ENCODE data around the gene MTG2. TPM values are rescaled to one million over a fixed set of nuclear protein-coding genes. Genes with fewer than 3 reads are reported as not detected.
A peak's percentile ranks its signal among the peaks of the same experiment; 100 is the strongest.

MTG2 gene
- total and polyA plus RNA-seq, 2 of the 13 experiments (the other 11 are each of a cell fraction or from before 2014, with no cell fraction given) = 20.4 to 37.8 TPM

DNA sequence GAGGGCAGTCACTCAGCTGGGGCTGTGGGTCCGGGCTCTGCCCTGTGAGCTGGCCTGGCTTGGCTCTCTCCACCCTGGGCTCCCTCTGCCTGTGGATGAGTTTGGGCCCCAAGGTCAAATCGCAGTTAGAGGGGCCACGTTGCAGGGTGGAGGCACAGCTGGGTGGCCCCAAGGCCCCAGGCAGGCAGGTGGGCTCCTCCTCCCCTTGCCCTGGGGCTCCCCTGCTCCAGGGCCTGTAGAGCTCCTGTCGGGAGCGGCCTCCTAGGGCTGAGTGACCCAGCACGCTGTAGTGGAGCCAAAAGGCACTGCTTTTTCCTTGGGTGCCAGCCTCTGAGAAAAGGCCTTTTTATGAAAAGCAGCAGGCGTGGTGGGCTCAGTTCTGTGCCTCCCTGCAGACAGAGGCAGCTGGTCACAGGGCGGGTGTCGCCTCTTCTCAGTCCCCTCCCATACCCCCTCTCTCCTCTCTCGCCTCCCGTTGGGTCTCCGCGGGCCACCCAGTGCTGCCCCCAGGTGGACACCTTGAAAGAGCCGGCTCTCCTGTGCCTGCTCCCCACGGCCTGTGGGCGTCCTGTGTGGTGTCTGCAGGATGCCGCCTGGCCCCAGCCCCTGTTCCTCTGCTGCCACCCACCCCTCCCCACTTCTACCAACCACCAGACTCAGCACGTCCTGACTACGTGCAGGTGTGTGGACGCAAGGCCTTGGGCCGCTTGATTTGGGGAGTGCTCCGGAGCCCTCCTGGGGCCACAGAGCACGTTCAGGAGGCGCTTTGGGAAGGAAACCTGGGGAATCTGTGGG is 26.0 kb upstream of the MTG2 start (continued):
- TF ChIP-seq SP5 (CRISPR knock-in tag; IDR thresholded peaks at IDR 0.05; ENCODE audit: borderline replicate concordance, low read depth) (no peak), SOX13 (IDR thresholded peaks at IDR 0.05) (no peak), SOX13 (CRISPR knock-in tag; conservative IDR thresholded peaks at IDR 0.05 in 1 of 2, IDR thresholded peaks at IDR 0.05 in 1 of 2) (no peak), EED (CRISPR knock-in tag; IDR thresholded peaks at IDR 0.05) (0 out of 2 replicates have a peak, but pooled peaks have one; percentile 47), ZBTB1 (CRISPR knock-in tag; IDR thresholded peaks at IDR 0.05; ENCODE audit: borderline replicate concordance) (no peak), MAFF (IDR thresholded peaks at IDR 0.05; ENCODE audit: low read depth, low read length) (no peak), RELA (CRISPR knock-in tag; IDR thresholded peaks at IDR 0.05) (peak; percentile 86), ETV5 (CRISPR knock-in tag; IDR thresholded peaks at IDR 0.05; ENCODE audit: borderline replicate concordance) (peak; percentile 49), U2AF1 (optimal IDR thresholded peaks at IDR 0.05; ENCODE audit: low read depth, low read length) (no peak), ZNF547 (CRISPR knock-in tag; IDR thresholded peaks at IDR 0.05) (0 out of 2 replicates have a peak, but pooled peaks have one; percentile 23), IKZF4 (CRISPR knock-in tag; IDR thresholded peaks at IDR 0.05; ENCODE audit: borderline replicate concordance, low read depth, not compliant biosample characterization) (no peak), ZZZ3 (CRISPR knock-in tag; IDR thresholded peaks at IDR 0.05; ENCODE audit: borderline replicate concordance) (no peak), ZNF20 (CRISPR knock-in tag; IDR thresholded peaks at IDR 0.05) (no peak)
- TF ChIP-seq, protein P1, sequence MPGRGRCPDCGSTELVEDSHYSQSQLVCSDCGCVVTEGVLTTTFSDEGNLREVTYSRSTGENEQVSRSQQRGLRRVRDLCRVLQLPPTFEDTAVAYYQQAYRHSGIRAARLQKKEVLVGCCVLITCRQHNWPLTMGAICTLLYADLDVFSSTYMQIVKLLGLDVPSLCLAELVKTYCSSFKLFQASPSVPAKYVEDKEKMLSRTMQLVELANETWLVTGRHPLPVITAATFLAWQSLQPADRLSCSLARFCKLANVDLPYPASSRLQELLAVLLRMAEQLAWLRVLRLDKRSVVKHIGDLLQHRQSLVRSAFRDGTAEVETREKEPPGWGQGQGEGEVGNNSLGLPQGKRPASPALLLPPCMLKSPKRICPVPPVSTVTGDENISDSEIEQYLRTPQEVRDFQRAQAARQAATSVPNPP (CRISPR knock-in tag; IDR thresholded peaks at IDR 0.05) = no peak
- TF ChIP-seq, protein P2, sequence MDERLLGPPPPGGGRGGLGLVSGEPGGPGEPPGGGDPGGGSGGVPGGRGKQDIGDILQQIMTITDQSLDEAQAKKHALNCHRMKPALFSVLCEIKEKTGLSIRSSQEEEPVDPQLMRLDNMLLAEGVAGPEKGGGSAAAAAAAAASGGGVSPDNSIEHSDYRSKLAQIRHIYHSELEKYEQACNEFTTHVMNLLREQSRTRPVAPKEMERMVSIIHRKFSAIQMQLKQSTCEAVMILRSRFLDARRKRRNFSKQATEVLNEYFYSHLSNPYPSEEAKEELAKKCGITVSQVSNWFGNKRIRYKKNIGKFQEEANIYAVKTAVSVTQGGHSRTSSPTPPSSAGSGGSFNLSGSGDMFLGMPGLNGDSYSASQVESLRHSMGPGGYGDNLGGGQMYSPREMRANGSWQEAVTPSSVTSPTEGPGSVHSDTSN (CRISPR knock-in tag; IDR thresholded peaks at IDR 0.05) = no peak
- TF ChIP-seq, protein P3, sequence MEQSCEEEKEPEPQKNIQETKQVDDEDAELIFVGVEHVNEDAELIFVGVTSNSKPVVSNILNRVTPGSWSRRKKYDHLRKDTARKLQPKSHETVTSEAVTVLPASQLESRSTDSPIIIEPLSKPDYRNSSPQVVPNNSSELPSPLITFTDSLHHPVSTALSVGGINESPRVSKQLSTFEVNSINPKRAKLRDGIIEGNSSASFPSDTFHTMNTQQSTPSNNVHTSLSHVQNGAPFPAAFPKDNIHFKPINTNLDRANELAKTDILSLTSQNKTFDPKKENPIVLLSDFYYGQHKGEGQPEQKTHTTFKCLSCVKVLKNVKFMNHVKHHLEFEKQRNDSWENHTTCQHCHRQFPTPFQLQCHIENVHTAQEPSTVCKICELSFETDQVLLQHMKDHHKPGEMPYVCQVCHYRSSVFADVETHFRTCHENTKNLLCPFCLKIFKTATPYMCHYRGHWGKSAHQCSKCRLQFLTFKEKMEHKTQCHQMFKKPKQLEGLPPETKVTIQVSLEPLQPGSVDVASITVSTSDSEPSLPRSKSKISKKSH (CRISPR knock-in tag; IDR thresholded peaks at IDR 0.05; ENCODE audit: borderline replicate concordance) = peak; percentile 68
- TF ChIP-seq, protein P4, sequence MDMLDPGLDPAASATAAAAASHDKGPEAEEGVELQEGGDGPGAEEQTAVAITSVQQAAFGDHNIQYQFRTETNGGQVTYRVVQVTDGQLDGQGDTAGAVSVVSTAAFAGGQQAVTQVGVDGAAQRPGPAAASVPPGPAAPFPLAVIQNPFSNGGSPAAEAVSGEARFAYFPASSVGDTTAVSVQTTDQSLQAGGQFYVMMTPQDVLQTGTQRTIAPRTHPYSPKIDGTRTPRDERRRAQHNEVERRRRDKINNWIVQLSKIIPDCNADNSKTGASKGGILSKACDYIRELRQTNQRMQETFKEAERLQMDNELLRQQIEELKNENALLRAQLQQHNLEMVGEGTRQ (IDR thresholded peaks at IDR 0.05; ENCODE audit: low read depth, low read length) = no peak
- TF ChIP-seq, protein P4 (CRISPR knock-in tag; IDR thresholded peaks at IDR 0.05; ENCODE audit: borderline replicate concordance) = no peak
- TF ChIP-seq, protein P5, sequence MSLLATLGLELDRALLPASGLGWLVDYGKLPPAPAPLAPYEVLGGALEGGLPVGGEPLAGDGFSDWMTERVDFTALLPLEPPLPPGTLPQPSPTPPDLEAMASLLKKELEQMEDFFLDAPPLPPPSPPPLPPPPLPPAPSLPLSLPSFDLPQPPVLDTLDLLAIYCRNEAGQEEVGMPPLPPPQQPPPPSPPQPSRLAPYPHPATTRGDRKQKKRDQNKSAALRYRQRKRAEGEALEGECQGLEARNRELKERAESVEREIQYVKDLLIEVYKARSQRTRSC (CRISPR knock-in tag; IDR thresholded peaks at IDR 0.05; ENCODE audit: low read depth) = no peak
- TF ChIP-seq, protein P6, sequence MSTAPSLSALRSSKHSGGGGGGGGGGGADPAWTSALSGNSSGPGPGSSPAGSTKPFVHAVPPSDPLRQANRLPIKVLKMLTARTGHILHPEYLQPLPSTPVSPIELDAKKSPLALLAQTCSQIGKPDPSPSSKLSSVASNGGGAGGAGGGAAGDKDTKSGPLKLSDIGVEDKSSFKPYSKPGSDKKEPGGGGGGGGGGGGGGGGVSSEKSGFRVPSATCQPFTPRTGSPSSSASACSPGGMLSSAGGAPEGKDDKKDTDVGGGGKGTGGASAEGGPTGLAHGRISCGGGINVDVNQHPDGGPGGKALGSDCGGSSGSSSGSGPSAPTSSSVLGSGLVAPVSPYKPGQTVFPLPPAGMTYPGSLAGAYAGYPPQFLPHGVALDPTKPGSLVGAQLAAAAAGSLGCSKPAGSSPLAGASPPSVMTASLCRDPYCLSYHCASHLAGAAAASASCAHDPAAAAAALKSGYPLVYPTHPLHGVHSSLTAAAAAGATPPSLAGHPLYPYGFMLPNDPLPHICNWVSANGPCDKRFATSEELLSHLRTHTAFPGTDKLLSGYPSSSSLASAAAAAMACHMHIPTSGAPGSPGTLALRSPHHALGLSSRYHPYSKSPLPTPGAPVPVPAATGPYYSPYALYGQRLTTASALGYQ (CRISPR knock-in tag; IDR thresholded peaks at IDR 0.05) = no peak

All from HepG2 (cell line).